HEK293 (cell line): ENCODE results near the gene ENTREP3.
A peak's percentile ranks its signal among the peaks of the same experiment; 100 is the strongest.
"Not testable (repeated sequence)": the region's sequence is repeated elsewhere in the genome, so short reads cannot be mapped to it uniquely, and the experiment has no call there.

Source experiments
- CTCF ChIA-PET: fragments of 350-600 bp; formaldehyde crosslinking; extraction: SDS; loops from one replicate; lab custom pipeline; 2021; ENCODE audit warnings: antibody characterized with exemption; lab: Yijun Ruan, JAX
- POLR2A ChIA-PET: fragments of 300-600 bp; formaldehyde crosslinking; extraction: SDS; loops from one replicate; lab custom pipeline; 2020; ENCODE audit warnings: antibody characterized with exemption, inconsistent platforms; lab: Yijun Ruan, JAX
- H3K27ac ChIP-seq: fragments of 200-500 bp; sonication (Bioruptor generic); 2 replicates; pipeline ENCODE4 v1.5.1; 2014; ENCODE audit warnings: low read depth, low read length, control low read depth, inconsistent platforms; ENCODE audit errors: extremely low read depth
- H3K36me3 ChIP-seq, 2 experiments: fragments of 200-500 bp in 1 of 2; sonication (Bioruptor generic) in 1 of 2; 1 replicate in 1 of 2; 2 replicates in 1 of 2; pipeline ENCODE4 v1.5.1; 2014 to 2017; ENCODE audit warnings: inconsistent platforms in 2 of 2, low read length in 2 of 2; ENCODE audit not compliant: control insufficient read depth in 2 of 2, insufficient read depth in 1 of 2
- H3K4me1 ChIP-seq: fragments of 200-500 bp; sonication (Bioruptor generic); 2 replicates; pipeline ENCODE4 v1.5.1; 2014; ENCODE audit warnings: mild to moderate bottlenecking, low read length, inconsistent platforms; ENCODE audit not compliant: control insufficient read depth, insufficient read depth
- H3K4me3 ChIP-seq: 2 replicates; pipeline ENCODE4 v1.5.1; 2011; ENCODE audit warnings: low read depth, mild to moderate bottlenecking, control low read depth, low read length, moderate library complexity
- H3K9me3 ChIP-seq: fragments of 200-500 bp; sonication (Bioruptor generic); 2 replicates; pipeline ENCODE4 v1.5.1; 2014; ENCODE audit warnings: low read depth, low read length, inconsistent platforms; ENCODE audit not compliant: control insufficient read depth, insufficient read depth
- GLI4 ChIP-seq: fragments of 450-650 bp; formaldehyde crosslinking; IDR thresholded peaks from 2 replicates; pipeline ENCODE4 v1.5.1; 2016; ENCODE audit warnings: missing biosample characterization, missing genetic modification characterization
- KLF8 ChIP-seq: fragments of 450-650 bp; formaldehyde crosslinking; IDR thresholded peaks from 2 replicates; pipeline ENCODE4 v1.5.1; 2016; ENCODE audit warnings: missing biosample characterization, missing genetic modification characterization
- SALL2 ChIP-seq: fragments of 450-650 bp; formaldehyde crosslinking; IDR thresholded peaks from 2 replicates; pipeline ENCODE4 v1.5.0; 2017; ENCODE audit warnings: missing biosample characterization, mild to moderate bottlenecking, missing genetic modification characterization, borderline replicate concordance
- SP7 ChIP-seq: fragments of 450-650 bp; formaldehyde crosslinking; IDR thresholded peaks from 2 replicates; pipeline ENCODE4 v1.5.1; 2016; ENCODE audit warnings: missing biosample characterization, missing genetic modification characterization
- ZBTB49 ChIP-seq: fragments of 450-650 bp; formaldehyde crosslinking; IDR thresholded peaks from 2 replicates; pipeline ENCODE4 v1.5.1; 2016; ENCODE audit warnings: missing biosample characterization, missing genetic modification characterization, low read depth
- ZNF132 ChIP-seq: fragments of 450-650 bp; formaldehyde crosslinking; IDR thresholded peaks from 2 replicates; pipeline ENCODE4 v1.5.1; 2017; ENCODE audit warnings: missing biosample characterization, missing genetic modification characterization, borderline replicate concordance
- ZNF16 ChIP-seq: fragments of 450-650 bp; formaldehyde crosslinking; IDR thresholded peaks from 2 replicates; pipeline ENCODE4 v1.5.1; 2016; ENCODE audit warnings: low read depth, missing biosample characterization, missing genetic modification characterization
- ZNF324 ChIP-seq: fragments of 450-650 bp; formaldehyde crosslinking; IDR thresholded peaks from 2 replicates; pipeline ENCODE4 v1.5.1; 2016; ENCODE audit warnings: missing biosample characterization, missing genetic modification characterization
- ZNF394 ChIP-seq: fragments of 450-650 bp; formaldehyde crosslinking; IDR thresholded peaks from 2 replicates; pipeline ENCODE4 v1.5.1; 2016; ENCODE audit warnings: missing biosample characterization, missing genetic modification characterization, mild to moderate bottlenecking, moderate library complexity, borderline replicate concordance
- ZNF555 ChIP-seq: fragments of 450-650 bp; formaldehyde crosslinking; conservative IDR thresholded peaks from 2 replicates; pipeline ENCODE4 v1.5.1; 2017; ENCODE audit warnings: missing biosample characterization, mild to moderate bottlenecking, missing genetic modification characterization, inconsistent platforms
- ZNF580 ChIP-seq: fragments of 450-650 bp; formaldehyde crosslinking; IDR thresholded peaks from 2 replicates; pipeline ENCODE4 v1.5.1; 2016; ENCODE audit warnings: missing biosample characterization, missing genetic modification characterization
- ZNF623 ChIP-seq: fragments of 450-650 bp; formaldehyde crosslinking; IDR thresholded peaks from 2 replicates; pipeline ENCODE4 v1.5.1; 2016; ENCODE audit warnings: missing biosample characterization, missing genetic modification characterization
- ZNF639 ChIP-seq: fragments of 450-650 bp; formaldehyde crosslinking; IDR thresholded peaks from 2 replicates; pipeline ENCODE4 v1.5.1; 2016; ENCODE audit warnings: missing biosample characterization, missing genetic modification characterization
- ZNF76 ChIP-seq: fragments of 450-650 bp; formaldehyde crosslinking; IDR thresholded peaks from 2 replicates; pipeline ENCODE4; 2016; ENCODE audit warnings: low read depth, missing biosample characterization, missing genetic modification characterization, borderline replicate concordance
- ZXDB ChIP-seq: fragments of 450-650 bp; formaldehyde crosslinking; IDR thresholded peaks from 2 replicates; pipeline ENCODE4 v1.5.1; 2016; ENCODE audit warnings: missing biosample characterization, missing genetic modification characterization
- TF ChIP-seq, protein P1 (sequence below): sonication (generic); formaldehyde crosslinking; IDR thresholded peaks from 2 replicates; pipeline ENCODE4 v1.8.1; 2022; ENCODE audit warnings: mild to moderate bottlenecking, moderate library complexity, missing genetic modification reagents

ENTREP3 gene

DNA sequence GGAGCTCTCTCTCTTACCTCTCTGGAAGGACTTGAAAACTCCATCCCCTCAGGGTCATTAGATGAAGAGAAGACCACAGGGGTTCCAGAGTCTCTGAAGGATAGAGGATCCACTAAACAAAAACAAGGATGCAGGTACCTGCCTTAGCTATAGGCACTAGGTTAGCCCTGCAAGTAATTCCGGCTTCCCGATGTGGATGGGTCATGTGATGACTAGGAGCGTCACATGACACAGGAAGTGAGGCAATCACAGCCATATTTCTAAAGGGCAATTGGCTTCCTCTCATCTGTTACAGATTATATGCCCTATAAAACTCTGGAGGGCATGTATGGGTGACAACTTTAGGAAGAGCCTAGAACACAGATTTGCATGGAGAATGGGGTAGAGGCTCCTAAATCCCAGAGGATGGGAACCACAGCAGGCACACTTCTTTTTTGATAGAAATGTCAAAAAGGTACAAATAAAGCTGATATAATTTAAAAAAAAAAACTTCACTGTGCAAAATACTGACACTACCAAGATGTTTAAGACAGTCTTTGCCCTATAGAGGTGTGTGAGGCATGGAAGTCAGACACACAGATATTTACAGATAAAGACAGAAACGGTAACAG is 14.1 kb downstream of the ENTREP3 start (continued):
- peak; percentile 70; the same call in 1 of the 2 replicates for TF ChIP-seq ZNF580 (tag by site-specific recombination)
- TF ChIP-seq ZXDB: peak; percentile 88
- peak; percentile 71 for TF ChIP-seq KLF8 (tag by site-specific recombination)
- no peak for TF ChIP-seq ZNF16 (tag by site-specific recombination)
- no peak for TF ChIP-seq SALL2 (tag by site-specific recombination)
- peak; percentile 67 for TF ChIP-seq SP7 (tag by site-specific recombination)
- TF ChIP-seq ZNF623 (tag by site-specific recombination): no peak
- TF ChIP-seq ZNF555: no peak
- peak; percentile 66; the same call in 1 of the 2 replicates for TF ChIP-seq ZNF76 (tag by site-specific recombination)
- peak; percentile 60 for TF ChIP-seq ZNF639
- TF ChIP-seq, protein P1, sequence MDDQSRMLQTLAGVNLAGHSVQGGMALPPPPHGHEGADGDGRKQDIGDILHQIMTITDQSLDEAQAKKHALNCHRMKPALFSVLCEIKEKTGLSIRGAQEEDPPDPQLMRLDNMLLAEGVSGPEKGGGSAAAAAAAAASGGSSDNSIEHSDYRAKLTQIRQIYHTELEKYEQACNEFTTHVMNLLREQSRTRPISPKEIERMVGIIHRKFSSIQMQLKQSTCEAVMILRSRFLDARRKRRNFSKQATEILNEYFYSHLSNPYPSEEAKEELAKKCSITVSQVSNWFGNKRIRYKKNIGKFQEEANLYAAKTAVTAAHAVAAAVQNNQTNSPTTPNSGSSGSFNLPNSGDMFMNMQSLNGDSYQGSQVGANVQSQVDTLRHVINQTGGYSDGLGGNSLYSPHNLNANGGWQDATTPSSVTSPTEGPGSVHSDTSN (CRISPR knock-in tag): no peak
- peak; percentile 67; the same call in 1 of the 2 replicates for TF ChIP-seq ZNF324 (tag by site-specific recombination)
- TF ChIP-seq ZNF132 (tag by site-specific recombination): no peak
- TF ChIP-seq ZBTB49 (tag by site-specific recombination): no peak

- CTCF ChIA-PET: interaction anchor here (0.6 to 1.0 kb wide), 3 partner anchors 10 to 71 kb away, joined by 3 to 5 read pairs (median 3); partner anchors contain the start of gene HCN3
- no peaks in the 10 kb centered on the region for H3K4me1 ChIP-seq
- POLR2A ChIA-PET: no interaction called here
- peaks cover 0 to 40% of the 10 kb centered on the region in 2 experiments; a peak in 2 of 3 replicates for H3K36me3 ChIP-seq
- no peaks in the 10 kb centered on the region for H3K9me3 ChIP-seq
- no peak overlapping the region for H3K27ac ChIP-seq
- TF ChIP-seq ZNF639 (no peak), ZNF394 (tag by site-specific recombination) (no peak), GLI4 (no peak)
- no peak overlapping the region for H3K4me3 ChIP-seq
These were observed 18.8 kb downstream of the ENTREP3 start for GRCh38 chr1:155236451-155236850.

DNA sequence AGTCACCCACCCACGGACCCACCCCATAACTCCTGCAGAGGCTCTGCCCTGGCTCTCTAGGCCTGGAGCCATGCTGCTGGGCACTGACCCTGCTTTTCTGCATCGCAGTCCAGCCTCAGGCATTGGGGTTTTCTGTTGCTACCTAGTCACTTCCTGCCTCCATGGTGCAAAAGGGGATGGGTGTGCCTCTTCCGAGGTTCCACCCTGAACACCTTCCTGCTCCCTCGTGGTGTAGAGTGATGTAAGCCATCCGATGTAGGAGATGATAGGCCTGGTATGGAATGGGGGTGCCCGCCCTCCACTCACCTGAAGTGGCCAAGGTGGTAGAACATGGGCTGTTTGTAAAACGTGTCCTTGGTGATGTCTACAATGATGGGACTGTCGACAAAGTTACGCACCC is 19.9 kb downstream of the ENTREP3 start:
- H3K4me1 ChIP-seq, POLR2A ChIA-PET, CTCF ChIA-PET, H3K27ac ChIP-seq, H3K9me3 ChIP-seq, H3K4me3 ChIP-seq: not testable (repeated sequence)
- H3K36me3 ChIP-seq: peaks cover 0 to 40% of the 10 kb centered on the region in 2 experiments; a peak in 2 of 3 replicates

DNA sequence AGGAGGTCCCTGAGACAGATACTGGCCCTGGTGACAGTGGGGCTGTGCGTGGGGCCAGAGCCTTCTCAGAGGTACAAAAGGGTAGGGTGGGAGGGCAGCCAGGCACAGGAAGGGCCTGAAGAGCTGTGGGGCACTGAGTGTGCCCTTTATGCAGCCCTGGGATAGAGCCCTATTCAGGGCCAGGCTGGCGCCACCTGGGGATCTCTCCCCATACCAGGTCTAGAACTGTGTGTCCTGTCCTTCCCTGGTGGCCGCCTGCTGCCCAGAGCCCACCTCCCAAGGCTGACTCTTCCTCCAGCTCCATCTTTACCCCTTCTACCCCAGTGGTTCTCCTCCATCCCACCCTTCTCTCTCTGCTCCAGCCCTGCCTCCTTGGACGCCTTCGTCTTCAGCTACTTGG is 21.8 kb downstream of the ENTREP3 start:
- H3K36me3 ChIP-seq: peaks cover 0 to 28% of the 10 kb centered on the region in 2 experiments; a peak in 2 of 3 replicates
- H3K4me3 ChIP-seq, CTCF ChIA-PET, H3K9me3 ChIP-seq, H3K27ac ChIP-seq, POLR2A ChIA-PET, H3K4me1 ChIP-seq: not testable (repeated sequence)
